Lower leg skin (tissue), 3 donors: Measurements from ENCODE around the gene CALU.

Experiments
- POLR2A ChIP-seq, 2 donors: fragments of 450-650 bp; IDR thresholded peaks; one replicate each; pipeline ENCODE4 v1.6.1; 2016 to 2017; ENCODE audit warnings: antibody characterized with exemption in 2 of 2, mild to moderate bottlenecking in 1 of 2, moderate library complexity in 1 of 2
- TF ChIP-seq, protein P1 (sequence below), 3 donors: fragments of 450-650 bp; IDR thresholded peaks; one replicate each; pipeline ENCODE4 v1.5.1; 2016; ENCODE audit warnings: antibody characterized with exemption in 3 of 3, mild to moderate bottlenecking in 3 of 3, moderate library complexity in 2 of 3

DNA sequence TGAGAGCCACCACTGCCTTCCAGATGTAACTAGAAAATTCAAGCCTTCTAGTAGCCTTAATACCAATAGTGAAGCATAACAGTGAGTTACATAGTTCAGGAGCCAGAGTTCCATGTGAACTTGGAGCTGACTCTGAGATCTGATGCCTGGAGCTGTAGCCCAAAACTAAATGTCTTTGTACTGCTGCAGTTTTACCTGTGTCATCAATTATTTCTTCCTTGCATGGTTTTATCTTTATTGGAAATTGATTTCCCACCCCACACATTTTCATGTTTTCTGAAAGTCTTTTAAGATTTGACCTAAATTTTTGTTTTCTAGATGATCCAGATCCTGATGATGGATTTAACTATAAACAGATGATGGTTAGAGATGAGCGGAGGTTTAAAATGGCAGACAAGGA lies 19.4 kb downstream of the CALU start:
- TF ChIP-seq POLR2A (IDR thresholded peaks at IDR 0.05): no peak
- TF ChIP-seq, protein P1, sequence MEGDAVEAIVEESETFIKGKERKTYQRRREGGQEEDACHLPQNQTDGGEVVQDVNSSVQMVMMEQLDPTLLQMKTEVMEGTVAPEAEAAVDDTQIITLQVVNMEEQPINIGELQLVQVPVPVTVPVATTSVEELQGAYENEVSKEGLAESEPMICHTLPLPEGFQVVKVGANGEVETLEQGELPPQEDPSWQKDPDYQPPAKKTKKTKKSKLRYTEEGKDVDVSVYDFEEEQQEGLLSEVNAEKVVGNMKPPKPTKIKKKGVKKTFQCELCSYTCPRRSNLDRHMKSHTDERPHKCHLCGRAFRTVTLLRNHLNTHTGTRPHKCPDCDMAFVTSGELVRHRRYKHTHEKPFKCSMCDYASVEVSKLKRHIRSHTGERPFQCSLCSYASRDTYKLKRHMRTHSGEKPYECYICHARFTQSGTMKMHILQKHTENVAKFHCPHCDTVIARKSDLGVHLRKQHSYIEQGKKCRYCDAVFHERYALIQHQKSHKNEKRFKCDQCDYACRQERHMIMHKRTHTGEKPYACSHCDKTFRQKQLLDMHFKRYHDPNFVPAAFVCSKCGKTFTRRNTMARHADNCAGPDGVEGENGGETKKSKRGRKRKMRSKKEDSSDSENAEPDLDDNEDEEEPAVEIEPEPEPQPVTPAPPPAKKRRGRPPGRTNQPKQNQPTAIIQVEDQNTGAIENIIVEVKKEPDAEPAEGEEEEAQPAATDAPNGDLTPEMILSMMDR (IDR thresholded peaks at IDR 0.05): no peak
